Activated CD8-positive, alpha-beta memory T cell treated with anti-CD3 and anti-CD28 coated beads for 4 hours (primary cell): ENCODE measurements around the gene CPEB2.

Source experiments
- DNase-seq, 2 donors: peaks; one replicate each; pipeline ENCODE4 v3.0.0-alpha.2; 2020; ENCODE audit warnings: low read depth in 2 of 2

CPEB2 gene

GRCh38 chr4:15117270-15117946, 115.1 kb downstream of the CPEB2 start:
- no peak for DNase-seq

- DNase-seq: no peak
Observed at GRCh38 chr4:15118292-15118691, 116.0 kb downstream of the CPEB2 start.
